Measurements from ENCODE around the gene IP6K3. TPM values are rescaled to one million over a fixed set of nuclear protein-coding genes. Genes with fewer than 3 reads are reported as not detected.

The IP6K3 gene
- total RNA-seq, 4 donors from 2014 or later = 0.88 to 5.8 (median 1.6) TPM

DNA sequence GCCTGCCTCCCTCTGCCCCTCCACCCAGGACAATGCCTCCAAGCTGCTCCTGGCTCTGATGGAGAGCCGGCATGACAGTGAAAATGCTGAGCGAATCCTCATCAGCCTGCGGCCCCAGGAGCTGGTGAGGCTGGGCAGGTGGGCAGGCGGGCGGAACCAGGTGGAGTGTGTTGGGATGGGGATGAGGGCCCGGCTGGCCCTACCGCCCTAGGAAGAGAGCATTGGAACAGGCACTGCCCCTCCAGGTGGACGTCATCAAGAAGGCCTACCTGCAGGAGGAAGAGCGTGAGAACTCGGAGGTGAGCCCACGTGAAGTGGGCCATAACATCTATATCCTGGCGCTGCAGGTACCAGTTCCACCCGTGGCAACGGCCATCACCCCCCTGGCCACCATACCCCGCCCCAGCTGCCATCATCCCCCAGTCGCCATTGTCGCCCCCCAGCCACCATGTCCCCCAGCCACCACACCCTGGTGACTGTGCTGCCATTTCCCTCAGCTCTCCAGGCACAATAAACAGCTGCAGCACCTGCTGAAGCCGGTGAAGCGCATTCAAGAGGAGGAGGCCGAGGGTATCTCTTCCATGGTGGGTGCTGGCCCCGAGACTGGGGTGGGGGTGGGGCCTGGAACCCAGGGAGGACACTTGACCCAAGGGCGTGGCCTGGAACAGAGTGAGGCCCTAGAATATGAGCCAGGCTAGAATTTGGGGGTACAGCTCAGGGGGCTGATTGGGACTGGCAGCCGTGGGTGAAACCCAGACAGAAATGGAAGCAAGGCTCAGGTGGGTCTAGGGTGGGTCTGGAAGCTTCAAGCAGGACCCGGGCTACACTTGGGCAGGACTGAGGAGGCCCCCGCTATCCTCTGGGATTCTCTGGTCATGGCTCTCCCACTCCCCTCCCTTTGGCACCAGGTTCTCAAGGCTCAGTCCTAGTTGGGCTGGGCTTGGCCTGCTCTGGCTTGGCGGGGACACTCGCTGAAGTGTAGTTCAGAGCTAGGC lies 59.4 kb downstream of the IP6K3 start:
- Histone ChIP-seq H3K9me3 (no peaks in the 10 kb centered on the region), H3K27ac (no peak overlapping the region), H3K4me3 (no peak overlapping the region), H3K36me3 (peaks cover 0 to 99% (median 0%) of the 10 kb centered on the region in 3 donors), H3K4me1 (peaks cover 0 to 2% (median 0%) of the 10 kb centered on the region in 4 donors), H3K27me3 (no peaks in the 10 kb centered on the region)
- no peak for DNase-seq
- TF ChIP-seq, protein P1, sequence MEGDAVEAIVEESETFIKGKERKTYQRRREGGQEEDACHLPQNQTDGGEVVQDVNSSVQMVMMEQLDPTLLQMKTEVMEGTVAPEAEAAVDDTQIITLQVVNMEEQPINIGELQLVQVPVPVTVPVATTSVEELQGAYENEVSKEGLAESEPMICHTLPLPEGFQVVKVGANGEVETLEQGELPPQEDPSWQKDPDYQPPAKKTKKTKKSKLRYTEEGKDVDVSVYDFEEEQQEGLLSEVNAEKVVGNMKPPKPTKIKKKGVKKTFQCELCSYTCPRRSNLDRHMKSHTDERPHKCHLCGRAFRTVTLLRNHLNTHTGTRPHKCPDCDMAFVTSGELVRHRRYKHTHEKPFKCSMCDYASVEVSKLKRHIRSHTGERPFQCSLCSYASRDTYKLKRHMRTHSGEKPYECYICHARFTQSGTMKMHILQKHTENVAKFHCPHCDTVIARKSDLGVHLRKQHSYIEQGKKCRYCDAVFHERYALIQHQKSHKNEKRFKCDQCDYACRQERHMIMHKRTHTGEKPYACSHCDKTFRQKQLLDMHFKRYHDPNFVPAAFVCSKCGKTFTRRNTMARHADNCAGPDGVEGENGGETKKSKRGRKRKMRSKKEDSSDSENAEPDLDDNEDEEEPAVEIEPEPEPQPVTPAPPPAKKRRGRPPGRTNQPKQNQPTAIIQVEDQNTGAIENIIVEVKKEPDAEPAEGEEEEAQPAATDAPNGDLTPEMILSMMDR (IDR thresholded peaks at IDR 0.05) = no peak
- TF ChIP-seq POLR2A (IDR thresholded peaks at IDR 0.05) = no peak

GRCh38 chr6:33686225-33686924 lies 60.3 kb downstream of the IP6K3 start:
- Histone ChIP-seq H3K4me3 (no peak overlapping the region), H3K27ac (no peak overlapping the region), H3K4me1 (no peaks in the 10 kb centered on the region), H3K27me3 (no peaks in the 10 kb centered on the region), H3K9me3 (no peaks in the 10 kb centered on the region), H3K36me3 (peaks cover 0 to 99% (median 0%) of the 10 kb centered on the region in 3 donors)
- TF ChIP-seq, protein P1 (IDR thresholded peaks at IDR 0.05) = no peak
- no peak for TF ChIP-seq POLR2A (IDR thresholded peaks at IDR 0.05)
- DNase-seq = no peak

DNA sequence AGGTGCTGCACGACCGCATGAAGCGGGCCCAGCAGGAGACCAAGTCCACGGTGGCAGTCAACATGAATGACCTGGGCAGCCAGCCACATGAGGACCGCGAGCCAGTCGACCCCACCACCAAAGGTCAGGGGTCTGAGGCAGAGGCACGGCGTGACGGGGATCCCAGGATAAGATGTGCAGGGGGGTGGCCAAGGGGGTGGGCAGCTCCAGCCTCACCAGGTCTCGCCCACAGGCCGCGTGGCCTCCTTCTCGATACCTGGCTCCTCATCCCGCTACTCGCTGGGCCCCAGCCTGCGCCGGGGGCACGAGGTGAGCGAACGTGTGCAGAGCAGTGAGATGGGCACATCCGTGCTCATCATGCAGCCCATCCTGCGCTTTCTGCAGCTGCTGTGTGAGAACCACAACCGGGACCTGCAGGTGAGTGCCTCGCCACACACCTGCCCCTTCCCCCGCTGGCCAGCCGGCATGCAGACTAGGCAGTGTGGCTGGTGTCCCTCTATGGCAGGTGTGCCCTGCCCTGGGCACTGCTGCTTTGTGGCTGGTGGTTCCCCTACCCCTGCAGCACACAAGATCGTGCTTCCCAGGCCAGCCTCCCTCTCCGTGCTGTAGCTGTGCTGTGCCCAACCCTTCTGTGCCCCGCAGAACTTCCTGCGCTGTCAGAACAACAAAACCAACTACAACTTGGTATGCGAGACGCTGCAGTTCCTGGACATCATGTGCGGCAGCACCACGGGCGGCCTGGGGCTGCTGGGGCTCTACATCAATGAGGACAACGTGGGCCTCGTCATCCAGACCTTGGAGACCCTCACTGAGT lies 61.1 kb downstream of the IP6K3 start:
- TF ChIP-seq, protein P1 (IDR thresholded peaks at IDR 0.05) = no peak
- no peak for TF ChIP-seq POLR2A (IDR thresholded peaks at IDR 0.05)
- DNase-seq = no peak
- no peak overlapping the region for H3K27ac ChIP-seq
- peaks cover 0 to 98% (median 0%) of the 10 kb centered on the region in 3 donors for H3K36me3 ChIP-seq
- no peaks in the 10 kb centered on the region for H3K27me3 ChIP-seq
- no peaks in the 10 kb centered on the region for H3K9me3 ChIP-seq
- no peak overlapping the region for H3K4me3 ChIP-seq
- H3K4me1 ChIP-seq = no peaks in the 10 kb centered on the region

GRCh38 chr6:33684983-33685382 lies 61.7 kb downstream of the IP6K3 start:
- no peaks in the 10 kb centered on the region for H3K9me3 ChIP-seq
- no peak overlapping the region for H3K4me3 ChIP-seq
- TF ChIP-seq POLR2A (IDR thresholded peaks at IDR 0.05) = no peak
- TF ChIP-seq, protein P1 (IDR thresholded peaks at IDR 0.05) = no peak
- H3K4me1 ChIP-seq = no peaks in the 10 kb centered on the region
- peaks cover 0 to 97% (median 0%) of the 10 kb centered on the region in 3 donors for H3K36me3 ChIP-seq
- H3K27me3 ChIP-seq = no peaks in the 10 kb centered on the region
- DNase-seq = no peak
- no peak overlapping the region for H3K27ac ChIP-seq

GRCh38 chr6:33684428-33684896 lies 62.2 kb downstream of the IP6K3 start:
- Histone ChIP-seq H3K4me3 (no peak overlapping the region), H3K27ac (no peak overlapping the region), H3K27me3 (no peaks in the 10 kb centered on the region), H3K9me3 (no peaks in the 10 kb centered on the region), H3K4me1 (no peaks in the 10 kb centered on the region), H3K36me3 (peaks cover 0 to 97% (median 0%) of the 10 kb centered on the region in 3 donors)
- TF ChIP-seq, protein P1 (IDR thresholded peaks at IDR 0.05) = no peak
- TF ChIP-seq POLR2A (IDR thresholded peaks at IDR 0.05) = no peak
- DNase-seq = no peak
